ENCODE results near the gene NACA2.

The NACA2 gene

GRCh38 chr17:61543786-61544415 lies 47.1 kb downstream of the NACA2 start:
- no peak for DNase-seq

GRCh38 chr17:61542027-61542426 lies 49.0 kb downstream of the NACA2 start:
- DNase-seq = no peak

GRCh38 chr17:61540874-61541273 lies 50.1 kb downstream of the NACA2 start:
- no peak for DNase-seq
